Measurements from ENCODE around the gene MOCS2. TPM values are rescaled to one million over a fixed set of nuclear protein-coding genes. Genes with fewer than 3 reads are reported as not detected.
"Not testable (repeated sequence)": the region's sequence is repeated elsewhere in the genome, so short reads cannot be mapped to it uniquely, and the experiment has no call there.

The MOCS2 gene
- total RNA-seq, 1 experiment from 2014 or later = 14.4 TPM

- no peak for TF ChIP-seq ZNF671 (CRISPR knock-in tag; IDR thresholded peaks at IDR 0.05)
- no peak for TF ChIP-seq ZNF121 (CRISPR knock-in tag; IDR thresholded peaks at IDR 0.05)
- no peak for TF ChIP-seq CBFB (CRISPR knock-in tag; IDR thresholded peaks at IDR 0.05; ENCODE audit: low read depth)
- TF ChIP-seq NR3C1 (CRISPR knock-in tag; conservative IDR thresholded peaks at IDR 0.05; ENCODE audit: low read depth) = no peak
- TF ChIP-seq JUN (CRISPR knock-in tag; IDR thresholded peaks at IDR 0.05) = no peak
- no peak for TF ChIP-seq GABPB1 (CRISPR knock-in tag; IDR thresholded peaks at IDR 0.05)
- TF ChIP-seq, protein P1, sequence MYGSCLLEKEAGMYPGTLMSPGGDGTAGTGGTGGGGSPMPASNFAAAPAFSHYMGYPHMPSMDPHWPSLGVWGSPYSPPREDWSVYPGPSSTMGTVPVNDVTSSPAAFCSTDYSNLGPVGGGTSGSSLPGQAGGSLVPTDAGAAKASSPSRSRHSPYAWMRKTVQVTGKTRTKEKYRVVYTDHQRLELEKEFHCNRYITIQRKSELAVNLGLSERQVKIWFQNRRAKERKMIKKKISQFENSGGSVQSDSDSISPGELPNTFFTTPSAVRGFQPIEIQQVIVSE (CRISPR knock-in tag; IDR thresholded peaks at IDR 0.05; ENCODE audit: borderline replicate concordance) = no peak
These were observed 4.4 kb upstream of the MOCS2 start (continued) for GRCh38 chr5:53113947-53114346.

- DNase-seq (ENCODE audit: low spot score) = no peak
- ChIA-PET POLR2A (no interaction called here), CTCF (no interaction called here)
- H3K4me3 Mint-ChIP-seq = no peak overlapping the region
- H3K27ac Mint-ChIP-seq = no peak overlapping the region
- TF ChIP-seq, protein P2, sequence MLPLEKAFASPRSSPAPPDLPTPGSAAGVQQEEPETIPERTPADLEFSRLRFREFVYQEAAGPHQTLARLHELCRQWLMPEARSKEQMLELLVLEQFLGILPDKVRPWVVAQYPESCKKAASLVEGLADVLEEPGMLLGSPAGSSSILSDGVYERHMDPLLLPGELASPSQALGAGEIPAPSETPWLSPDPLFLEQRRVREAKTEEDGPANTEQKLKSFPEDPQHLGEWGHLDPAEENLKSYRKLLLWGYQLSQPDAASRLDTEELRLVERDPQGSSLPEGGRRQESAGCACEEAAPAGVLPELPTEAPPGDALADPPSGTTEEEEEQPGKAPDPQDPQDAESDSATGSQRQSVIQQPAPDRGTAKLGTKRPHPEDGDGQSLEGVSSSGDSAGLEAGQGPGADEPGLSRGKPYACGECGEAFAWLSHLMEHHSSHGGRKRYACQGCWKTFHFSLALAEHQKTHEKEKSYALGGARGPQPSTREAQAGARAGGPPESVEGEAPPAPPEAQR (CRISPR knock-in tag; IDR thresholded peaks at IDR 0.05) = no peak
- TF ChIP-seq AR (CRISPR knock-in tag; IDR thresholded peaks at IDR 0.05) = no peak
- no peak for TF ChIP-seq NR3C1 (CRISPR knock-in tag; conservative IDR thresholded peaks at IDR 0.05; ENCODE audit: low read depth)
- TF ChIP-seq NFATC4 (CRISPR knock-in tag; IDR thresholded peaks at IDR 0.05) = no peak
- TF ChIP-seq FOXP1 (CRISPR knock-in tag; IDR thresholded peaks at IDR 0.05; ENCODE audit: borderline replicate concordance) = no peak
- TF ChIP-seq SP1 (CRISPR knock-in tag; conservative IDR thresholded peaks at IDR 0.05) = no peak
- TF ChIP-seq, protein P3, sequence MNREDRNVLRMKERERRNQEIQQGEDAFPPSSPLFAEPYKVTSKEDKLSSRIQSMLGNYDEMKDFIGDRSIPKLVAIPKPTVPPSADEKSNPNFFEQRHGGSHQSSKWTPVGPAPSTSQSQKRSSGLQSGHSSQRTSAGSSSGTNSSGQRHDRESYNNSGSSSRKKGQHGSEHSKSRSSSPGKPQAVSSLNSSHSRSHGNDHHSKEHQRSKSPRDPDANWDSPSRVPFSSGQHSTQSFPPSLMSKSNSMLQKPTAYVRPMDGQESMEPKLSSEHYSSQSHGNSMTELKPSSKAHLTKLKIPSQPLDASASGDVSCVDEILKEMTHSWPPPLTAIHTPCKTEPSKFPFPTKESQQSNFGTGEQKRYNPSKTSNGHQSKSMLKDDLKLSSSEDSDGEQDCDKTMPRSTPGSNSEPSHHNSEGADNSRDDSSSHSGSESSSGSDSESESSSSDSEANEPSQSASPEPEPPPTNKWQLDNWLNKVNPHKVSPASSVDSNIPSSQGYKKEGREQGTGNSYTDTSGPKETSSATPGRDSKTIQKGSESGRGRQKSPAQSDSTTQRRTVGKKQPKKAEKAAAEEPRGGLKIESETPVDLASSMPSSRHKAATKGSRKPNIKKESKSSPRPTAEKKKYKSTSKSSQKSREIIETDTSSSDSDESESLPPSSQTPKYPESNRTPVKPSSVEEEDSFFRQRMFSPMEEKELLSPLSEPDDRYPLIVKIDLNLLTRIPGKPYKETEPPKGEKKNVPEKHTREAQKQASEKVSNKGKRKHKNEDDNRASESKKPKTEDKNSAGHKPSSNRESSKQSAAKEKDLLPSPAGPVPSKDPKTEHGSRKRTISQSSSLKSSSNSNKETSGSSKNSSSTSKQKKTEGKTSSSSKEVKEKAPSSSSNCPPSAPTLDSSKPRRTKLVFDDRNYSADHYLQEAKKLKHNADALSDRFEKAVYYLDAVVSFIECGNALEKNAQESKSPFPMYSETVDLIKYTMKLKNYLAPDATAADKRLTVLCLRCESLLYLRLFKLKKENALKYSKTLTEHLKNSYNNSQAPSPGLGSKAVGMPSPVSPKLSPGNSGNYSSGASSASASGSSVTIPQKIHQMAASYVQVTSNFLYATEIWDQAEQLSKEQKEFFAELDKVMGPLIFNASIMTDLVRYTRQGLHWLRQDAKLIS (CRISPR knock-in tag; IDR thresholded peaks at IDR 0.05; ENCODE audit: borderline replicate concordance) = no peak
- no peak for TF ChIP-seq USF1 (CRISPR knock-in tag; IDR thresholded peaks at IDR 0.05)
- TF ChIP-seq, protein P4, sequence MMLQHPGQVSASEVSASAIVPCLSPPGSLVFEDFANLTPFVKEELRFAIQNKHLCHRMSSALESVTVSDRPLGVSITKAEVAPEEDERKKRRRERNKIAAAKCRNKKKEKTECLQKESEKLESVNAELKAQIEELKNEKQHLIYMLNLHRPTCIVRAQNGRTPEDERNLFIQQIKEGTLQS (CRISPR knock-in tag; conservative IDR thresholded peaks at IDR 0.05) = no peak
- TF ChIP-seq FOXK1 (CRISPR knock-in tag; IDR thresholded peaks at IDR 0.05) = no peak
- TF ChIP-seq, protein P5, sequence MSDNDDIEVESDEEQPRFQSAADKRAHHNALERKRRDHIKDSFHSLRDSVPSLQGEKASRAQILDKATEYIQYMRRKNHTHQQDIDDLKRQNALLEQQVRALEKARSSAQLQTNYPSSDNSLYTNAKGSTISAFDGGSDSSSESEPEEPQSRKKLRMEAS (CRISPR knock-in tag; IDR thresholded peaks at IDR 0.05) = no peak
- no peak for TF ChIP-seq KAT7 (CRISPR knock-in tag; IDR thresholded peaks at IDR 0.05; ENCODE audit: borderline replicate concordance)
- no peak for TF ChIP-seq E2F5 (CRISPR knock-in tag; IDR thresholded peaks at IDR 0.05)
- TF ChIP-seq MYBL2 (CRISPR knock-in tag; IDR thresholded peaks at IDR 0.05) = no peak
- TF ChIP-seq FOXJ3 (CRISPR knock-in tag; IDR thresholded peaks at IDR 0.05; ENCODE audit: borderline replicate concordance) = no peak
- TF ChIP-seq CREB1 (CRISPR knock-in tag; IDR thresholded peaks at IDR 0.05) = no peak
- no peak for TF ChIP-seq MXD4 (CRISPR knock-in tag; IDR thresholded peaks at IDR 0.05; ENCODE audit: borderline replicate concordance)
- TF ChIP-seq PRRX2 (CRISPR knock-in tag; IDR thresholded peaks at IDR 0.05) = no peak
- TF ChIP-seq ZNF263 (CRISPR knock-in tag; IDR thresholded peaks at IDR 0.05; ENCODE audit: low read depth) = no peak
- no peak for TF ChIP-seq JAZF1 (CRISPR knock-in tag; IDR thresholded peaks at IDR 0.05)
- no peak for ATAC-seq
- H3K9me3 Mint-ChIP-seq = peaks cover 7% of the 10 kb centered on the region
- H3K36me3 Mint-ChIP-seq = no peaks in the 10 kb centered on the region
- H3K27me3 Mint-ChIP-seq (ENCODE audit: low read depth) = peaks cover 5% of the 10 kb centered on the region; the same call in 1 of the 2 replicates
- peaks cover 20% of the 10 kb centered on the region for H3K4me1 Mint-ChIP-seq
These were observed 3.4 kb upstream of the MOCS2 start for GRCh38 chr5:53112909-53113308.

DNA sequence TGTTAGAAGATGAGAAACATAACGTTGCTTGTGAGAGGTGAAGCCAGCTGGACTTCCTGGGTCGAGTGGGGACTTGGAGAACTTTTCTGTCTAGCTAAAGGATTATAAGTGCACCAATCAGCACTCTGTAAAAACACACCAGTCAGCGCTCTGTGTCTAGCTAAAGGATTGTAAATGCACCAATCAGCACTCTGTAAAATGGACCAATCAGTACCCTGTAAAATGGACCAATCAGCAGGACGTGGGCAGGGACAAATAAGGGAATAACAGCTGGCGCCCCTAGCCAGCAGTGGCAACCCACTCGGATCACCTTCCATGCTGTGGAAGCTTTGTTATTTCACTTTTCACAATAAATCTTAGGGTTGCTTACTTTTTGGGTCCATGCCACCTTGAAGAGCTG lies 2.8 kb upstream of the MOCS2 start:
- H3K27me3 Mint-ChIP-seq (ENCODE audit: low read depth); DNase-seq (ENCODE audit: low spot score); POLR2A ChIA-PET; H3K27ac Mint-ChIP-seq; ATAC-seq; CTCF ChIA-PET; H3K36me3 Mint-ChIP-seq; H3K9me3 Mint-ChIP-seq; H3K4me3 Mint-ChIP-seq: not testable (repeated sequence)
- peaks cover 20% of the 10 kb centered on the region for H3K4me1 Mint-ChIP-seq

All from WTC11 (cell line).